ENCODE measurements around the gene LTO1. TPM values are rescaled to one million over a fixed set of nuclear protein-coding genes. Genes with fewer than 3 reads are reported as not detected.

LTO1 gene
- 35.2 TPM for total RNA-seq (ENCODE audit: insufficient read depth, low replicate concordance)

- DNase-seq (ENCODE audit: low spot score), result peak; percentile 97
Measured at GRCh38 chr11:69674886-69675714, at the start of gene LTO1. TSS of gene LTO1 (minus strand) at chr11:69675353. CDS start at chr11:69675239, 114 bp downstream.

GRCh38 chr11:69721745-69722144, 46.6 kb upstream of the LTO1 start:
- no peak for DNase-seq (ENCODE audit: low spot score)

- no peak for DNase-seq (ENCODE audit: low spot score)
Measured at GRCh38 chr11:69721106-69721505, 46.0 kb upstream of the LTO1 start.

- no peak for DNase-seq (ENCODE audit: low spot score)
Measured at GRCh38 chr11:69718912-69719311, 43.8 kb upstream of the LTO1 start.

- DNase-seq (ENCODE audit: low spot score), result no peak
Measured at GRCh38 chr11:69718147-69718546, 43.0 kb upstream of the LTO1 start.

GRCh38 chr11:69716891-69717747, 42.0 kb upstream of the LTO1 start:
- DNase-seq (ENCODE audit: low spot score), result no peak

- no peak for DNase-seq (ENCODE audit: low spot score)
Measured at GRCh38 chr11:69716099-69716498, 40.9 kb upstream of the LTO1 start.

GRCh38 chr11:69715446-69715845, 40.3 kb upstream of the LTO1 start:
- no peak for DNase-seq (ENCODE audit: low spot score)

- no peak for DNase-seq (ENCODE audit: low spot score)
Measured at GRCh38 chr11:69711822-69712801, 37.0 kb upstream of the LTO1 start.

- DNase-seq (ENCODE audit: low spot score), result no peak
Measured at GRCh38 chr11:69708736-69709401, 33.7 kb upstream of the LTO1 start.

GRCh38 chr11:69707176-69707575, 32.0 kb upstream of the LTO1 start:
- no peak for DNase-seq (ENCODE audit: low spot score)

GRCh38 chr11:69705901-69706787, 31.0 kb upstream of the LTO1 start:
- DNase-seq (ENCODE audit: low spot score), result no peak

- no peak for DNase-seq (ENCODE audit: low spot score)
Measured at GRCh38 chr11:69705351-69705811, 30.2 kb upstream of the LTO1 start.

GRCh38 chr11:69704508-69705253, 29.5 kb upstream of the LTO1 start:
- DNase-seq (ENCODE audit: low spot score), result no peak

GRCh38 chr11:69703768-69704507, 28.8 kb upstream of the LTO1 start, which contains the start of gene FGF19:
TSS of gene FGF19 (minus strand) at chr11:69704022. CDS start at chr11:69703876, 146 bp downstream.
- DNase-seq (ENCODE audit: low spot score), result no peak

GRCh38 chr11:69703453-69703767, 28.3 kb upstream of the LTO1 start:
- no peak for DNase-seq (ENCODE audit: low spot score)

GRCh38 chr11:69702769-69703452, 27.8 kb upstream of the LTO1 start:
- no peak for DNase-seq (ENCODE audit: low spot score)

GRCh38 chr11:69702239-69702691, 27.1 kb upstream of the LTO1 start:
- DNase-seq (ENCODE audit: low spot score), result no peak
